ENCODE measurements around the gene PTBP1.

GRCh38 chr19:805166-805551 is 7.9 kb downstream of the PTBP1 start:
- TF ChIP-seq CTCF (IDR thresholded peaks at IDR 0.05): peak in 2 of 3 experiments; percentile 14 to 53
- no peak for TF ChIP-seq POLR2A (IDR thresholded peaks at IDR 0.05)

Data from testis (tissue), 2 donors.